Duodenal mucosa (tissue), 2 donors: Measurements from ENCODE around the gene SRGN.
A peak's percentile ranks its signal among the peaks of the same experiment; 100 is the strongest.

Experiments
- H3K27ac ChIP-seq: one replicate; pipeline ENCODE4 v1.7.0; 2013; ENCODE audit warnings: low read depth, low read length
- H3K27me3 ChIP-seq, 2 donors: one replicate each; pipeline ENCODE4 v1.7.0; 2013; ENCODE audit warnings: low read length in 2 of 2, control low read depth in 1 of 2; ENCODE audit not compliant: insufficient read depth in 2 of 2, control insufficient read depth in 1 of 2
- H3K36me3 ChIP-seq, 2 donors: one replicate each; pipeline ENCODE4 v1.7.0; 2013; ENCODE audit warnings: low read length in 2 of 2, control low read depth in 1 of 2; ENCODE audit not compliant: insufficient read depth in 2 of 2, control insufficient read depth in 1 of 2
- H3K4me1 ChIP-seq, 2 donors: one replicate each; pipeline ENCODE4 v1.7.0; 2013; ENCODE audit warnings: low read length in 2 of 2, control low read depth in 1 of 2; ENCODE audit not compliant: insufficient read depth in 2 of 2, control insufficient read depth in 1 of 2
- H3K4me3 ChIP-seq, 2 donors: one replicate each; pipeline ENCODE4 v1.7.0; 2013; ENCODE audit warnings: low read length in 2 of 2, low read depth in 1 of 2
- H3K9ac ChIP-seq, 2 donors: one replicate each; pipeline ENCODE4 v1.7.0; 2013; ENCODE audit warnings: low read length in 2 of 2, low read depth in 1 of 2
- H3K9me3 ChIP-seq, 2 donors: one replicate each; pipeline ENCODE4 v1.7.0; 2013; ENCODE audit warnings: low read length in 2 of 2, control low read depth in 1 of 2; ENCODE audit not compliant: control insufficient read depth in 1 of 2

SRGN gene

GRCh38 chr10:69049566-69049961 lies 38.3 kb upstream of the SRGN start:
- Histone ChIP-seq H3K4me1 (peaks cover 11 to 13% of the 10 kb centered on the region in 2 donors), H3K27me3 (no peaks in the 10 kb centered on the region)

GRCh38 chr10:69051303-69051702 lies 36.6 kb upstream of the SRGN start:
- Histone ChIP-seq H3K4me1 (peaks cover 5 to 13% of the 10 kb centered on the region in 2 donors), H3K27me3 (no peaks in the 10 kb centered on the region), H3K9ac (no peak overlapping the region), H3K9me3 (no peaks in the 10 kb centered on the region), H3K27ac (peak overlapping the region; percentile 58), H3K36me3 (no peaks in the 10 kb centered on the region), H3K4me3 (no peak overlapping the region)

More at GRCh38 chr10:69049566-69049961, 38.3 kb upstream of the SRGN start:
- Histone ChIP-seq H3K4me3 (no peak overlapping the region), H3K9ac (no peak overlapping the region), H3K9me3 (no peaks in the 10 kb centered on the region), H3K36me3 (no peaks in the 10 kb centered on the region), H3K27ac (no peak overlapping the region)

- Histone ChIP-seq H3K9ac (no peak overlapping the region), H3K36me3 (no peaks in the 10 kb centered on the region), H3K27me3 (no peaks in the 10 kb centered on the region), H3K27ac (peak overlapping the region; percentile 58), H3K4me3 (no peak overlapping the region), H3K4me1 (peaks cover 10 to 18% of the 10 kb centered on the region in 2 donors), H3K9me3 (no peaks in the 10 kb centered on the region)
Observed at GRCh38 chr10:69051710-69052487, 36.0 kb upstream of the SRGN start.

GRCh38 chr10:69052736-69053135 lies 35.2 kb upstream of the SRGN start:
- H3K4me1 ChIP-seq, result peaks cover 18% of the 10 kb centered on the region in 2 donors
- no peak overlapping the region for H3K9ac ChIP-seq
- H3K9me3 ChIP-seq, result no peaks in the 10 kb centered on the region
- H3K27ac ChIP-seq, result no peak overlapping the region
- H3K27me3 ChIP-seq, result no peaks in the 10 kb centered on the region
- H3K36me3 ChIP-seq, result no peaks in the 10 kb centered on the region
- no peak overlapping the region for H3K4me3 ChIP-seq

GRCh38 chr10:69055241-69055640 lies 32.7 kb upstream of the SRGN start:
- no peak overlapping the region for H3K9ac ChIP-seq
- no peaks in the 10 kb centered on the region for H3K9me3 ChIP-seq
- H3K27me3 ChIP-seq, result no peaks in the 10 kb centered on the region
- peaks cover 18 to 20% of the 10 kb centered on the region in 2 donors for H3K4me1 ChIP-seq
- no peak overlapping the region for H3K27ac ChIP-seq
- no peak overlapping the region for H3K4me3 ChIP-seq
- H3K36me3 ChIP-seq, result no peaks in the 10 kb centered on the region

- Histone ChIP-seq H3K9ac (peak overlapping the region in 1 of 2 donors; percentile 31), H3K27ac (peak overlapping the region; percentile 49), H3K4me3 (no peak overlapping the region), H3K36me3 (no peaks in the 10 kb centered on the region), H3K9me3 (no peaks in the 10 kb centered on the region), H3K4me1 (peaks cover 18 to 20% of the 10 kb centered on the region in 2 donors), H3K27me3 (no peaks in the 10 kb centered on the region)
Observed at GRCh38 chr10:69056129-69056528, 31.8 kb upstream of the SRGN start.

- Histone ChIP-seq H3K4me1 (peaks cover 15 to 20% of the 10 kb centered on the region in 2 donors), H3K4me3 (no peak overlapping the region), H3K9ac (peak overlapping the region in 1 of 2 donors; percentile 31), H3K27ac (peak overlapping the region; percentile 58), H3K36me3 (no peaks in the 10 kb centered on the region), H3K9me3 (no peaks in the 10 kb centered on the region), H3K27me3 (no peaks in the 10 kb centered on the region)
Observed at GRCh38 chr10:69056536-69057260, 31.2 kb upstream of the SRGN start.

GRCh38 chr10:69057261-69057950 lies 30.5 kb upstream of the SRGN start:
- no peaks in the 10 kb centered on the region for H3K36me3 ChIP-seq
- H3K27ac ChIP-seq, result peak overlapping the region; percentile 58
- H3K4me3 ChIP-seq, result peak overlapping the region in 1 of 2 donors; percentile 15
- no peaks in the 10 kb centered on the region for H3K27me3 ChIP-seq
- no peaks in the 10 kb centered on the region for H3K9me3 ChIP-seq
- peaks cover 19 to 27% of the 10 kb centered on the region in 2 donors for H3K4me1 ChIP-seq
- H3K9ac ChIP-seq, result peak overlapping the region; percentile 31 to 51

- peaks cover 19 to 27% of the 10 kb centered on the region in 2 donors for H3K4me1 ChIP-seq
Observed at GRCh38 chr10:69057951-69058297, 30.0 kb upstream of the SRGN start.

More at GRCh38 chr10:69057951-69058297, 30.0 kb upstream of the SRGN start:
- Histone ChIP-seq H3K36me3 (no peaks in the 10 kb centered on the region), H3K4me3 (peak overlapping the region in 1 of 2 donors; percentile 15), H3K9ac (peak overlapping the region; percentile 31 to 51), H3K27me3 (no peaks in the 10 kb centered on the region), H3K9me3 (no peaks in the 10 kb centered on the region), H3K27ac (no peak overlapping the region)
